Activated CD4-positive, alpha-beta T cell treated with anti-CD3 and anti-CD28 coated beads for 36 hours (primary cell): Measurements from ENCODE around the gene PXT1. TPM values are rescaled to one million over a fixed set of nuclear protein-coding genes. Genes with fewer than 3 reads are reported as not detected.
A peak's percentile ranks its signal among the peaks of the same experiment; 100 is the strongest.

Experiments used
- ATAC-seq: fragments of 200-7000 bp; cut with Tn5 transposase; one replicate; pipeline ENCODE4 v1.10.0; 2021; ENCODE audit warnings: mild to moderate bottlenecking, moderate library complexity
- CTCF ChIA-PET: fragments of 350-600 bp; sonication (Branson Sonifier 250); formaldehyde crosslinking; loops from one replicate; lab custom pipeline; 2021; ENCODE audit warnings: antibody characterized with exemption; lab: Charles Lee
- POLR2A ChIA-PET: fragments of 350-600 bp; sonication (Branson Sonifier 250); formaldehyde crosslinking; loops from one replicate; lab custom pipeline; 2021; ENCODE audit warnings: antibody characterized with exemption, inconsistent platforms; lab: Charles Lee
- DNase-seq: peaks from one replicate; pipeline ENCODE4 v3.0.0-alpha.2; 2020
- H3K27ac Mint-ChIP-seq: one replicate; pipeline ENCODE4 v1.8.0; 2021; ENCODE audit warnings: mixed read lengths
- H3K27me3 Mint-ChIP-seq: one replicate; pipeline ENCODE4 v1.8.0; 2021; ENCODE audit warnings: mixed read lengths
- H3K36me3 Mint-ChIP-seq: one replicate; pipeline ENCODE4 v1.8.0; 2021; ENCODE audit warnings: low read depth, mixed read lengths
- H3K4me1 Mint-ChIP-seq: one replicate; pipeline ENCODE4 v1.8.0; 2021; ENCODE audit warnings: mixed read lengths
- H3K4me3 Mint-ChIP-seq: one replicate; pipeline ENCODE4 v1.8.0; 2021; ENCODE audit warnings: mild to moderate bottlenecking, moderate library complexity, mixed read lengths
- H3K9me3 Mint-ChIP-seq: one replicate; pipeline ENCODE4 v1.8.0; 2021; ENCODE audit warnings: low read depth, mixed read lengths
- intact Hi-C, 2 experiments: fragments of 100-400 bp; cut with DNase I in 1 of 2; cut with micrococcal nuclease in 1 of 2; formaldehyde crosslinking; loops; one replicate each; pipeline versions ENCODE4 v1.14.2 to v1.15.1; 2022 to 2024; cut with DNase I, micrococcal nuclease
- total RNA-seq, 2 experiments: library from RNA; stranded (reverse); gene quantifications; one replicate each; pipeline ENCODE4 v1.2.3, GENCODE V29; 2021

The PXT1 gene
- total RNA-seq, 2 experiments from 2014 or later = 0.11 to 0.14 TPM

DNA sequence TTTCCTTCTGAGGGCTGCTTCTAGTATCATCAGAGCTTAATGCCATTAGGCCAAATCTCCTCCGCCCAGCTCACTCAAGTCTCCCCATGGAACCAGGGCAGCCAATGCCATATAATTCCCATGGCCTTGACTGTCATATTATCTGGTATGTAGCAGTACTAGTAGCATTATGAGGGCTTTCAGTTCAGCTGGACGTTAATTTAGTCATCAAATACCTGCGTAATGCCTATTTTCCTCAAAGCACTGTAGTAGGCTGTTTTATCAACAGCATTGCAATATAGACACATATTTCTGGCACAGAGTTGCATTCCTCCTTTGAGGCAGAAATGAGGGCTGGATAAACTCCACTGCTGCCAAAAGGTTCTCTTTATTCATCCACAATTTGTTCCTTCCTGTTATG lies 1.8 kb upstream of the PXT1 start:
- Mint-ChIP-seq H3K27ac (peak overlapping the region; percentile 95), H3K36me3 (peaks cover 20% of the 10 kb centered on the region), H3K9me3 (no peaks in the 10 kb centered on the region), H3K27me3 (no peaks in the 10 kb centered on the region), H3K4me3 (peak overlapping the region; percentile 95), H3K4me1 (peaks cover 31% of the 10 kb centered on the region)
- intact Hi-C loops = loop anchor here (5.0 kb wide), 5 partner anchors 103 to 712 kb away; partner anchors contain the start of gene STK38 (in 1 of the 2)
- ATAC-seq = no peak
- DNase-seq = no peak
- ChIA-PET POLR2A (no interaction called here), CTCF (interaction anchor here (1.7 kb wide), 1 partner anchor 21 kb away, joined by 9 read pairs; no protein-coding TSS in a partner anchor)

DNA sequence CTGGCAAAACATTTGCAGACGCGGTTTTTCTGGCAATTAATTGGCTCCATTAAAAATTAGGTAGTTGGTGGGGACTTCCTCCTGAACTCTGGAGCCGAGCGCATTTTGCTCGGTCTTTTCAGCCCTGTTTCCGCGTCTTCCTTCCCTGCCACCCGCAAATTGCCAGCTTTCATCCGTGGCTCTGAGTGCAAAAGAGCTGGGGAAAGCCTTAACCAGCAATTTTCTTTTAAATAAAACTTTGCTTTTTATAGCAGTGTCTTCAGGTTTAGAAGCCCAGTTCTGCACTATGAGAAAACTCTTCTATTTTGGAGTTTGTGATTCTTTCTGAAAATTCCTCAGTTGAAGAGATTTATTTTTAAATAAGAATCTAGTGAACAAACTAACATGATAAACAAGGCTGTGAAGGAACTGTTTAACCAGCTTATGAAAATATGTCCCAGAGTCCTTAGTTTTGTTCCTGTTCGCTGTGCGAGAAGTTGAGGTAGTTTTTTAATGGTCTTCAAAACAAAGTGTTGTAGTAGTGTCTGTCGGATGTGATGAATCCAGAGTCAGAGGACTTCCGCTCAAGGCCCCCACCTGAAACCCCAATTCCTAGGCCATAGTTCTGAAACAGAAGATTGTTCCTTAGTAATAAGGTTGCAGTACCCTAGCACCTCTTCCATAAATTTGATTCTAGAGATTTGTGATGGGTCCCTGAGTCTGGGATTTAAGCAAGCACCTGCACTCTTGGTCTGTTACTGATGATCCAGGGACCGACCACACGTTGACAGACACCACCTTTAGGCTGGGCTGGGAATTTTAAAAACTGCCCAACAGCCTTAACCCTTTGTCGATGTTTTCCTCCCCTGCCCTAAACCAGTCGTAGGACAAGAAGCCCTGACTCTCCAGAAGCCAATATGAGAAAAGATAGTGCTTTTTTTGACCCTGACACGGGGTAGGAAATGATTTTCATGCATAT lies 1.1 kb upstream of the PXT1 start:
- Mint-ChIP-seq H3K4me1 (peaks cover 27% of the 10 kb centered on the region), H3K9me3 (no peaks in the 10 kb centered on the region), H3K4me3 (peak overlapping the region; percentile 95), H3K27me3 (no peaks in the 10 kb centered on the region), H3K27ac (peak overlapping the region; percentile 95), H3K36me3 (peaks cover 13% of the 10 kb centered on the region)
- DNase-seq (peak; percentile 15), ATAC-seq (no peak)
- intact Hi-C loops = loop anchor here (1.0 to 5.0 kb wide), 8 partner anchors 104 to 711 kb away; partner anchors contain the start of genes MAPK14 (in 1 of the 2), SRSF3 (in 1 of the 2) and STK38 (in 1 of the 2)
- CTCF ChIA-PET = interaction anchor here (0.6 to 1.7 kb wide), 4 partner anchors 15 to 140 kb away, joined by 3 to 9 read pairs (median 4); no protein-coding TSS in a partner anchor
- POLR2A ChIA-PET = interaction anchor here (0.6 to 0.8 kb wide), 2 partner anchors 178 to 691 kb away, joined by 3 to 6 read pairs; no protein-coding TSS in a partner anchor

DNA sequence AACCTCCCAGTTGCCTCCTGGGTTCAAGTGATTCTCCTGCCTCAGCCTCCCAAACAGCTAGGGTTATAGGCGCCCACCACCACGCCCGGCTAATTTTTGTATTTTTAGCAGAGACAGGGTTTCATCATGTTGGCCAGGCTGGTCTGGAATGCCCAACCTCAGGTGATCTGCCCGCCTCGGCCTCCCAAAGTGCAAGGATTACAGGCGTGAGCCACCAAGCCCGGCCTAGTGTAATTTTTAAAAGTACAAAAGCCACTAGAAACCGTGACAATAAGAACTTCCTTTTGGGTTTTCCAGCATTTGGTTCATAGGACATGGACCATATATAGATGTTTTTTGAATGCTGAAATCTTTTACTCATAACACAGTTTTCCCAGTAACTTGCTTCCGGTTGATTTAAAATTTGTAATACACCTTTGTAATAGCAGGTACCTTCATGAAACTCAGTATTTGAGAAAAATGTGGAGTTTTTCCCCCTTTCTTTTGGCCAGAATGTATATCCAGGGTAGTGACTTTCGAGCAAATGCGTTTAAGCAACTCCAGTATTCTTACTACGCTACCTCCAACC lies 467 bp downstream of the PXT1 start:
- POLR2A ChIA-PET = interaction anchor here (1.6 kb wide), 1 partner anchor 154 kb away, joined by 7 read pairs; no protein-coding TSS in a partner anchor
- peaks cover 27% of the 10 kb centered on the region for H3K4me1 Mint-ChIP-seq
- DNase-seq (peak; percentile 14), ATAC-seq (no peak)
- intact Hi-C loops = loop anchor here (1.0 to 5.0 kb wide), 9 partner anchors 19 to 710 kb away; partner anchors contain the start of genes STK38 (in 2 of the 2), MAPK14 (in 1 of the 2) and SRSF3 (in 1 of the 2)
- CTCF ChIA-PET = interaction anchor here (0.7 to 1.4 kb wide), 3 partner anchors 8 to 19 kb away, joined by 3 to 5 read pairs (median 3); no protein-coding TSS in a partner anchor
- H3K9me3 Mint-ChIP-seq = no peaks in the 10 kb centered on the region
- peak overlapping the region; percentile 97 for H3K27ac Mint-ChIP-seq
- no peaks in the 10 kb centered on the region for H3K27me3 Mint-ChIP-seq
- peaks cover 5% of the 10 kb centered on the region for H3K36me3 Mint-ChIP-seq
- peak overlapping the region; percentile 95 for H3K4me3 Mint-ChIP-seq

DNA sequence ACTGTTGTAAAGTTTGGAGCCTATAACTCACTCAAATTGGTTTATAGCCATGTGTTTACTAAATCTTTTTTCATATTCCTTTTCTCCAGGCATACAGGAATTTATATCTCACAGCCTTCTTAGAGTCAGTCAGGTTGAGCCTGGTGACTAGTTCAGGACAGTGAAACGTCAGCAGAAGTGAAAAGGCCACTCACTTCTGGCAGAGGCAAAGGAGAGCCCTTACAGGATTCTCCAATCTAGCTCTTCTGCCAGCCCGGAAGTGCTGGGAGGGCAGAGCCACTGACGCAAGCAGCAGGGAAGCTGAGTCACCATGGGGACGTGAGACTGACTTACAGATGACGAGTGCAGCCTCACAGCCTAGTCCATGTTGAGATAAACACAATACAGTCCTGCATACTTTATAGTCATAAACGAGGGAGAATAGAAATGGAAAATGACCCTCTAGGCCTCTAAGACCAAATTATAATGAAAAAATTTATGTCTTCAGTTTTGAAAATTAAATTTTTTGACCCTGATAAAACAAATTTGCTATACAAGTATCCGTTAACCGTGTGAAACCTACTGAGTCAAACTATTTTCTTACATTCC lies 1.3 kb downstream of the PXT1 start:
- peak overlapping the region; percentile 93 for H3K27ac Mint-ChIP-seq
- DNase-seq (peak; percentile 94), ATAC-seq (peak; percentile 90)
- H3K27me3 Mint-ChIP-seq = no peaks in the 10 kb centered on the region
- CTCF ChIA-PET = interaction anchor here (0.6 to 1.4 kb wide), 5 partner anchors 9 to 186 kb away, joined by 3 to 5 read pairs (median 3); no protein-coding TSS in a partner anchor
- peaks cover 28% of the 10 kb centered on the region for H3K4me1 Mint-ChIP-seq
- no peaks in the 10 kb centered on the region for H3K9me3 Mint-ChIP-seq
- peaks cover 5% of the 10 kb centered on the region for H3K36me3 Mint-ChIP-seq
- intact Hi-C loops = loop anchor here (1.0 to 5.0 kb wide), 8 partner anchors 18 to 709 kb away; partner anchors contain the start of genes SRSF3 (in 1 of the 2) and STK38 (in 1 of the 2)
- peak overlapping the region; percentile 95 for H3K4me3 Mint-ChIP-seq
- POLR2A ChIA-PET = interaction anchor here (0.9 to 1.6 kb wide), 3 partner anchors 13 to 168 kb away, joined by 3 to 7 read pairs (median 6); no protein-coding TSS in a partner anchor

DNA sequence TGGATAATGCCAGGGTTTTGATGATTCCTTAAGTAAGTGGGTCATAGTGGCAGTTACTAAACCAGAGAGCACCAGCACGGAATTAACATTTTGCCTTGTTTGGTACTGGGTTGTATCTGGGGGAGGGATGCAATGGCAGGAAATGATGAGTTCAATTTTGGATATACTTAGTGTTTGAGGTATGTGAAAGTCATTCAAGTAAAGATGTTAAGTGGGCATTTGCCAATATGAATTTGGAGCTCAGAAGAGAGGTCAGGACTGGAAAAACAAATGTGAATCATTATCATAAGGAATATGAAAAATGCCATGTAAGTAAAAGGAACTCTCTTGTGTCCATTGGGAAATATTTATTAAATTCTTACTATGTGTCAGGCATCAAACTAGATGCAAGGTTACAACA lies 6.2 kb downstream of the PXT1 start:
- ATAC-seq = no peak
- intact Hi-C loops = no loop called here
- Mint-ChIP-seq H3K9me3 (no peaks in the 10 kb centered on the region), H3K36me3 (no peaks in the 10 kb centered on the region), H3K27me3 (no peaks in the 10 kb centered on the region), H3K4me1 (peaks cover 16% of the 10 kb centered on the region), H3K4me3 (no peak overlapping the region), H3K27ac (no peak overlapping the region)
- POLR2A ChIA-PET = interaction anchor here (0.7 kb wide), 1 partner anchor 112 kb away, joined by 5 read pairs; no protein-coding TSS in a partner anchor
- DNase-seq = no peak
- CTCF ChIA-PET = interaction anchor here (0.7 kb wide), 1 partner anchor 13 kb away, joined by 4 read pairs; no protein-coding TSS in a partner anchor

DNA sequence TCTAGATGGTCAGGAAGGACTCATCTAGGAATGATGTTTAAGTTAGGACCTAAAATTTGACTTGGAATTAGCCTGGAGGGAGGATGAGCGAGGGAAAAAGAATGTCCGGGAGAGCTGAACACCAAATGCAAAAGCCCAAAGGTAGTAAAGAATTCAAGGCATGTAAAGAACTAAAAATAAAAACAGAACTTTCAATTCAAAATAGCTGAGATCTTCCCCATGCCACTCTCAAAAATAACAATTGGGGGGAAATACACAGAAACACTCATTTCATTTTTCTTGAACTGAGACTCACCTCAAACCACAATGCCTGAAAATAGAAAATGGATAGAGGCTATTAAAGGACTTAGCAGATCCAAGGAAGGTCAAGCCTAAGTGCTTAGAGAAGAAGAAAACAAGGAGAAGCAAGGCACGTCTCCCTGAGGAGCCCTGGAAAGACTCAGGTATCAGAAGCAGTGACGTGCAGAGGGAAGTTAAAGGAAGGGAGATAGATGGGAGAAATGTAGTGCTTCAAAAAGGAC lies 10.4 kb downstream of the PXT1 start:
- peaks cover 9% of the 10 kb centered on the region for H3K4me1 Mint-ChIP-seq
- ChIA-PET CTCF (interaction anchor here (0.6 to 1.0 kb wide), 3 partner anchors 71 to 351 kb away, joined by 3 to 4 read pairs (median 4); no protein-coding TSS in a partner anchor), POLR2A (no interaction called here)
- H3K27me3 Mint-ChIP-seq = no peaks in the 10 kb centered on the region
- no peaks in the 10 kb centered on the region for H3K9me3 Mint-ChIP-seq
- H3K36me3 Mint-ChIP-seq = no peaks in the 10 kb centered on the region
- no peak overlapping the region for H3K4me3 Mint-ChIP-seq
- H3K27ac Mint-ChIP-seq = peak overlapping the region; percentile 20
- intact Hi-C loops = no loop called here
- no peak for DNase-seq
- no peak for ATAC-seq

DNA sequence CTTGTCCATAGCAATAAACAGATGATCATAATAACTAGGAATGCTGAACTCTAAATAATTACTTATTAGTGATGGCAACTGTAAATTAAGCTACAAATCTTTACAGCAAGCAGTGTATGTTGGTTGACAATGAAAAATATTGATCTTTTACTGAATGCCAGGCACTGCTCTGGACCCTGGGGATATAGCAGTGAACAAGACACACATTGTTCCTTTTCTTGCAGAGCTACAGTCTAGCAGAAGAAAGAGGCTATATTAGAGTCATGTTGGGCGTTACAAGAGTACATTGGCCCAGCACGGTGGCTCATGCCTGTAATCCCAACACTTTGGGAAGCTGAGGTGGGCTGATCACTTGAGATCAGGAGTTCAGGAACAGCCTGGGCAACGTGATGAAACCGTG lies 11.5 kb downstream of the PXT1 start:
- DNase-seq (no peak), ATAC-seq (no peak)
- H3K4me1 Mint-ChIP-seq = peaks cover 6% of the 10 kb centered on the region
- H3K27ac Mint-ChIP-seq = no peak overlapping the region
- intact Hi-C loops = no loop called here
- no peaks in the 10 kb centered on the region for H3K9me3 Mint-ChIP-seq
- no peaks in the 10 kb centered on the region for H3K36me3 Mint-ChIP-seq
- H3K4me3 Mint-ChIP-seq = no peak overlapping the region
- CTCF ChIA-PET = interaction anchor here (0.5 to 1.6 kb wide), 3 partner anchors 18 to 351 kb away, joined by 3 read pairs; no protein-coding TSS in a partner anchor
- no peaks in the 10 kb centered on the region for H3K27me3 Mint-ChIP-seq
- POLR2A ChIA-PET = interaction anchor here (0.6 kb wide), 1 partner anchor 104 kb away, joined by 6 read pairs; no protein-coding TSS in a partner anchor

DNA sequence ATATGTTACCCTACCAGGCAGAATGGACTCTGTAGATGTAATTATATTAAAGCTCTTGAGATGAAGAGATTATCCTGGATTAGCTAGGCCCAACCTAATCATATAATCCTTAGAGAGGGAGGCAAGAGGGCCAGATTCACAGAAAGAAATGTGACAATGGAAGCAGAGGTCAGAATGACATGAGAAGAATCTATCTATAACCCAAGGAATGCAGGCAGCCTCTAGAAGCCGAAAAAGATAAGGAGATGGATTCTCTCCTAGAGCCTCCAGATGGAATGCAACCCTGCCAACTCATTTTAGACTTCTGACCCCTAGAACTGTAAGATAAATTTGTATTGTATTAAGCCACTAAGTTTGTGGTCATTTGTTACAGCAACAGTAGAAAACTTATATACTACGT lies 12.3 kb downstream of the PXT1 start:
- ChIA-PET CTCF (interaction anchor here (0.6 to 2.4 kb wide), 10 partner anchors 11 to 924 kb away, joined by 3 to 9 read pairs (median 4); no protein-coding TSS in a partner anchor), POLR2A (no interaction called here)
- intact Hi-C loops = no loop called here
- Mint-ChIP-seq H3K9me3 (no peaks in the 10 kb centered on the region), H3K27me3 (no peaks in the 10 kb centered on the region), H3K4me1 (peaks cover 5% of the 10 kb centered on the region), H3K27ac (no peak overlapping the region), H3K4me3 (no peak overlapping the region), H3K36me3 (no peaks in the 10 kb centered on the region)
- no peak for ATAC-seq
- DNase-seq = no peak

DNA sequence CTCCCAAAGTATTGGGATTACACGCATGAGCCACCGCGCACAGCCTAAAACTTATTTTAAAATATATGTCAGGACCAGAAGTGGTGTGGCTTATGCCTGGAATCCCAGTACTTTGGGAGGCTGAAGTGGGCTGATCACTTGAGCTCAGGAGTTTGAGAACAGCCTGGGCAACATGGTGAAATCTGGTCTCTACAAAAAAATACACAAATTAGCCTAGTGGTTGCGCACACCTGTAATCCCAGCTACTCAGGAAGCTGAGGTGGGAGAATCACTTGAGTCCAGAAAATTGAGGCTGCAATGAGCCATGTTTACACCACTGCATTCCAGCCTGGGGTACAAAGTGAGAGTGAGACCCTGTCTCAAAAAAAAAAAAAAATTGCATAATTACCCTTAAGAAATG lies 13.7 kb downstream of the PXT1 start:
- ATAC-seq (peak; percentile 65), DNase-seq (no peak)
- Mint-ChIP-seq H3K9me3 (no peaks in the 10 kb centered on the region), H3K4me1 (peaks cover 5% of the 10 kb centered on the region), H3K36me3 (no peaks in the 10 kb centered on the region), H3K27ac (no peak overlapping the region), H3K27me3 (no peaks in the 10 kb centered on the region), H3K4me3 (no peak overlapping the region)
- POLR2A ChIA-PET = interaction anchor here (0.6 to 0.7 kb wide), 2 partner anchors 12 to 169 kb away, joined by 3 to 6 read pairs; no protein-coding TSS in a partner anchor
- intact Hi-C loops = no loop called here
- CTCF ChIA-PET = interaction anchor here (0.6 to 2.4 kb wide), 15 partner anchors 10 to 1969 kb away, joined by 3 to 9 read pairs (median 3); partner anchors contain the start of gene FANCE

DNA sequence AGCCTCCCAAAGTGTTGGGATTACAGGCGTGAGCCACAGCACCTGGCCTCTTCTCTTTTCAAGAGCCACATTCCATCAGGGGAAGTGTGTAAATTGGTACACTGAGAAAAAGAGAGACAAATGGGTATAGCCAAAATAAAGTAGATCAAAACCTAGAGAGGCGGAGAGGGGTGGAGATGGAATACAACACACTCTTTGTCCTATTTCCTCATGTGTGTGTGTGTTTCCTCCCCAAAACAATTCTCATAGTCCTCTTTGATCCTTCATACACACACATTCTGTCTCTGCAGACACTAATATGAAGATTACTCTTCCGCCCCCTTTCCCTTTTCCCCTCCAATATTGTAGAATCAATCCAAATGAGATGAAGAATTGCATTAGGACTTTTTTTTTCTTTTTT lies 16.0 kb downstream of the PXT1 start:
- no peaks in the 10 kb centered on the region for H3K27me3 Mint-ChIP-seq
- intact Hi-C loops = no loop called here
- H3K4me1 Mint-ChIP-seq = peaks cover 17% of the 10 kb centered on the region
- no peak for DNase-seq
- ChIA-PET CTCF (no interaction called here), POLR2A (no interaction called here)
- no peak for ATAC-seq
- no peak overlapping the region for H3K4me3 Mint-ChIP-seq
- H3K9me3 Mint-ChIP-seq = no peaks in the 10 kb centered on the region
- H3K27ac Mint-ChIP-seq = no peak overlapping the region
- H3K36me3 Mint-ChIP-seq = no peaks in the 10 kb centered on the region
